K562 (cell line): ENCODE results near the gene DLX4. TPM values are rescaled to one million over a fixed set of nuclear protein-coding genes. Genes with fewer than 3 reads are reported as not detected.

Source experiments
- ATAC-seq: fragments of 200-7000 bp; cut with Tn5 transposase; 3 replicates; pipeline ENCODE4 v1.9.1; 2020; ENCODE audit warnings: moderate library complexity
- BruUV-seq: library from RNA; stranded (reverse); fragments of 400-500 nt; replicated peaks from 2 replicates; lab custom pipeline; 2021; lab: Mats Ljungman, UMichigan
- CTCF ChIA-PET: fragments of 300-600 bp; formaldehyde crosslinking; extraction: SDS; loops from one replicate; lab custom pipeline; 2021; ENCODE audit warnings: low intra/inter-chr PET ratio; lab: Yijun Ruan, JAX
- POLR2A ChIA-PET: fragments of 300-600, 350-650 bp; sonication (Branson Sonifier 250); formaldehyde crosslinking; extraction: SDS; loops from one replicate; lab custom pipeline; 2021; ENCODE audit warnings: antibody characterized with exemption, inconsistent platforms; lab: Yijun Ruan, JAX
- DNase-seq, 4 experiments: peaks; one replicate each; pipeline versions ENCODE4 v3.0.0 to v3.0.0-alpha.2; 2011 to 2018; ENCODE audit warnings: low spot score in 3 of 4, mixed read lengths in 3 of 4; ENCODE audit errors: extremely low read depth in 1 of 4
- FAIRE-seq: peaks from 2 replicates; lab custom pipeline; 2011; peaks lifted over from hg19 to GRCh38; lab: Jason Lieb, UNC
- H2AFZ ChIP-seq: 2 replicates; pipeline ENCODE4 v1.6.0; 2011; ENCODE audit warnings: low read depth, low read length, control low read depth, inconsistent platforms
- H3K27ac ChIP-seq: fragments of 200-600 bp; 3 replicates; pipeline ENCODE4 v1.8.0; 2011; ENCODE audit warnings: low read depth, mild to moderate bottlenecking, control low read depth, inconsistent platforms, low read length, moderate library complexity, mixed read lengths; ENCODE audit errors: extremely low read depth
- H3K27me3 ChIP-seq, 2 experiments: fragments of 300-600 bp in 1 of 2; 2 replicates in 1 of 2; 3 replicates in 1 of 2; pipeline versions ENCODE4 v1.6.0 to v1.8.0; 2011; ENCODE audit warnings: inconsistent platforms in 2 of 2, low read length in 2 of 2, mild to moderate bottlenecking in 1 of 2, mixed read lengths in 1 of 2, moderate library complexity in 1 of 2; ENCODE audit not compliant: control insufficient read depth in 2 of 2, insufficient read depth in 2 of 2
- H3K36me3 ChIP-seq: fragments of 300-600 bp; 3 replicates; pipeline ENCODE4 v1.8.0; 2011; ENCODE audit warnings: mild to moderate bottlenecking, low read length, inconsistent platforms; ENCODE audit not compliant: control insufficient read depth, insufficient read depth
- H3K4me1 ChIP-seq, 2 experiments: fragments of 200-600 bp in 1 of 2; replicated peaks in 1 of 2; 2 replicates in 1 of 2; 3 replicates in 1 of 2; pipeline versions ENCODE4 v1.5.1 to v1.8.0; 2011; ENCODE audit warnings: inconsistent platforms in 2 of 2, low read length in 2 of 2, mild to moderate bottlenecking in 1 of 2, mixed read lengths in 1 of 2, moderate library complexity in 1 of 2; ENCODE audit not compliant: control insufficient read depth in 2 of 2, insufficient read depth in 2 of 2
- H3K4me2 ChIP-seq: 2 replicates; pipeline ENCODE4 v1.6.1; 2011; ENCODE audit warnings: low read length, control low read depth, inconsistent platforms, mixed read lengths; ENCODE audit not compliant: insufficient read depth
- H3K4me3 ChIP-seq: fragments of 200-600 bp; sonication (generic), shearing (Covaris generic); 2 replicates; pipeline ENCODE4 v1.5.1; 2016; ENCODE audit warnings: control low read depth, inconsistent platforms
- H3K79me2 ChIP-seq: fragments of 200-600 bp; 3 replicates; pipeline ENCODE4 v1.8.0; 2011; ENCODE audit warnings: low read length, inconsistent platforms; ENCODE audit not compliant: control insufficient read depth, insufficient read depth
- H3K9ac ChIP-seq, 2 experiments: 2 replicates each; pipeline versions ENCODE4 v1.6.0 to v1.6.1; 2011; ENCODE audit warnings: low read depth in 2 of 2, low read length in 2 of 2, control low read depth in 1 of 2, inconsistent platforms in 1 of 2, mild to moderate bottlenecking in 1 of 2, mixed read lengths in 1 of 2; ENCODE audit not compliant: insufficient read depth in 1 of 2
- H3K9me1 ChIP-seq: one replicate; pipeline ENCODE4 v1.6.0; 2011; ENCODE audit warnings: inconsistent platforms, mild to moderate bottlenecking, low read length, moderate library complexity; ENCODE audit not compliant: control insufficient read depth, insufficient read depth
- H3K9me3 ChIP-seq: replicated peaks from 2 replicates; pipeline ENCODE4 v1.5.1; 2011; ENCODE audit warnings: low read depth, low read length, inconsistent platforms; ENCODE audit not compliant: control insufficient read depth, insufficient read depth
- H4K20me1 ChIP-seq: replicated peaks from 2 replicates; pipeline ENCODE4 v1.6.1; 2011; ENCODE audit warnings: low read length, inconsistent platforms, mixed read lengths; ENCODE audit not compliant: control insufficient read depth, insufficient read depth
- ATF7 ChIP-seq: fragments of 450-650 bp; IDR thresholded peaks from 2 replicates; pipeline ENCODE4 v1.7.1; 2014; ENCODE audit warnings: mild to moderate bottlenecking, moderate library complexity
- GTF2F1 ChIP-seq: IDR thresholded peaks from 2 replicates; pipeline ENCODE4 v1.6.1; 2011; ENCODE audit warnings: low read depth, low read length, improper control_type of control experiment
- JUNB ChIP-seq: fragments of 450-650 bp; formaldehyde crosslinking; conservative IDR thresholded peaks from 2 replicates; pipeline ENCODE4 v1.4.0; 2020; ENCODE audit warnings: mild to moderate bottlenecking
- NR2C2 ChIP-seq, 2 experiments: fragments of 200-800 bp in 1 of 2; sonication (Bioruptor generic) in 1 of 2; sonication (generic) in 1 of 2; formaldehyde crosslinking in 1 of 2; IDR thresholded peaks; 2 replicates each; pipeline versions ENCODE4 v1.6.1 to v1.8.0; 2016 to 2022; ENCODE audit warnings: mild to moderate bottlenecking in 1 of 2, missing compliant biosample characterization in 1 of 2, missing genetic modification characterization in 1 of 2, missing genetic modification reagents in 1 of 2
- RBM22 ChIP-seq: fragments of 200-400 bp; formaldehyde crosslinking; IDR thresholded peaks from 2 replicates; pipeline ENCODE4 v1.6.1; 2018; ENCODE audit warnings: low read length, low read depth; ENCODE audit not compliant: poor library complexity, severe bottlenecking
- RUNX1 ChIP-seq: sonication (generic); IDR thresholded peaks from 2 replicates; pipeline ENCODE4 v1.6.1; 2016; ENCODE audit warnings: antibody characterized with exemption, low read depth
- SMARCB1 ChIP-seq: IDR thresholded peaks from 2 replicates; pipeline ENCODE4 v1.6.1; 2011; ENCODE audit warnings: improper control_type of control experiment, low read depth; ENCODE audit not compliant: insufficient read length
- WGBS: fragments of 100-300 bp; shearing (Covaris generic); methylation state at CpG from one replicate; pipeline ENCODE4 v1.1.6; 2016; ENCODE audit warnings: low coverage, mixed read lengths; ENCODE audit not compliant: insufficient coverage; ENCODE audit errors: missing lambda C conversion rate; 5-methylcytosine and 5-hydroxymethylcytosine counted together
- in situ Hi-C: fragments of 300-500 bp; cut with MboI; formaldehyde crosslinking; loops from 4 replicates; pipeline ENCODE4 v1.15.0; 2018; ENCODE audit warnings: inconsistent platforms, mixed read lengths
- intact Hi-C: fragments of 100-400 bp; cut with micrococcal nuclease; formaldehyde crosslinking; loops from 2 replicates; pipeline ENCODE4 v1.14.2; 2022
- polyA plus RNA-seq, 8 experiments: library from polyadenylated mRNA; depleted of rRNA in 4 of 8; stranded (reverse) in 5 of 8; unstranded in 3 of 8; fragments of >200 nt; fragmentation: Nextera tagmentation in 2 of 8; fragmentation: Illumina TruSeq in 1 of 8; extraction: Ambion mirVana in 2 of 8; extraction: Trizol in 1 of 8; gene quantifications; 2 replicates each; pipeline versions ENCODE4 v1.2.1 to v1.2.3, GENCODE V29; 2011 to 2014; ENCODE audit warnings: inconsistent platforms in 1 of 8, missing spikeins in 1 of 8
- total RNA-seq, 7 experiments: library from RNA; depleted of rRNA in 6 of 7; stranded (reverse); fragments of >200 nt in 6 of 7; fragmentation: Illumina TruSeq in 2 of 7; extraction: Trizol in 2 of 7; gene quantifications; 2 replicates each; pipeline versions ENCODE4 v1.2.1 to v1.2.3, GENCODE V29; 2011 to 2021; ENCODE audit warnings: low replicate concordance in 1 of 7
- TF ChIP-seq, protein P1 (sequence below): IDR thresholded peaks from 2 replicates; pipeline ENCODE4 v1.6.1; 2011; ENCODE audit warnings: borderline replicate concordance, low read depth, mild to moderate bottlenecking, moderate library complexity, low read length; ENCODE audit not compliant: insufficient read depth, poor library complexity, severe bottlenecking
- TF ChIP-seq, protein P2 (sequence below): IDR thresholded peaks from 3 replicates; pipeline ENCODE4 v1.6.1; 2011; ENCODE audit warnings: borderline replicate concordance, mild to moderate bottlenecking, moderate library complexity; ENCODE audit not compliant: insufficient read length; ENCODE audit errors: extremely low read depth
- TF ChIP-seq, protein P3 (sequence below): sonication (generic); formaldehyde crosslinking; IDR thresholded peaks from 2 replicates; pipeline ENCODE4 v1.8.0; 2022; ENCODE audit warnings: mild to moderate bottlenecking, missing genetic modification reagents, borderline replicate concordance

DLX4 gene
- total and polyA plus RNA-seq, 9 of the 15 experiments (the other 6 are each of a cell fraction or from before 2014, with no cell fraction given): 0.15 to 2.2 (median 0.58) TPM

DNA sequence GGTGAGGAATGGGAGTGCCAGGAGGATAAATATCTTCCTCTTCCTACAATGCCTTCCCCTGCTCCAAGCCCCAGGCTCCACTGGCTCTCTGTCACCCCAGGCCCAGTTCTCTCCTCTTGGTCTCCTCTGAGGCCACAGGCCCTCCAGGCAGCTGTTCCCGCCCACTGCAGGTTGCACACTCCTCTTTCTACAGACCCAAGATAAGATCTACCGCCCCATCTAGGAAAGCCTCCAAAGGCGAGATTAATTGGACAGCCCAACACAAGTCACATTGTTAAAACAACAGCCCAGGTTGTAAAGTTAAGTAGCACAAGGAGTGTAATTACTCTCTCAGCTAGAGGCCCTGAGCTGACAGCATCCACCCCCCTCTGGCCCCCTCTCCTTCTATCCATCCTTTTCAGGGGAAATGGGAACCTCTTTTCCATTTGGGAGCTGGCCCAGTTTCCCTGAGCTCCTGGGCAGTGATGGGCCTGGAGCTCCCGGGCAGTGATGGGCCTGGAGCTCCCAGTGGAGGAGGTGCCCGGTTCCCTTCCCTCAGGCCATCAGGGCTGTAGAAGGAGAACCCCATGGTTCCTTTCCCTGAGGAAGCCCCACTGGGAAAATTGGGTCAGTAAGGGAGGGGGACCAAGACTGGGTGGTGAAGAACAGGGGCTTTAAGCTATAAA is 7.3 kb downstream of the DLX4 start:
- intact Hi-C loops: no loop called here
- FAIRE-seq (no peak), DNase-seq (no peak), ATAC-seq (no peak)
- Histone ChIP-seq H3K27ac (no peak overlapping the region), H3K9me3 (no peaks in the 10 kb centered on the region), H2AFZ (no peak overlapping the region), H3K36me3 (no peaks in the 10 kb centered on the region), H3K9ac (no peak overlapping the region), H4K20me1 (no peaks in the 10 kb centered on the region; the same call in none of the 2 replicates), H3K4me3 (no peak overlapping the region), H3K27me3 (peaks cover 22 to 46% of the 10 kb centered on the region in 2 experiments), H3K9me1 (peaks cover 2% of the 10 kb centered on the region), H3K79me2 (no peaks in the 10 kb centered on the region), H3K4me2 (no peak overlapping the region)
- BruUV-seq: no TSS peak
- ChIA-PET CTCF (interaction anchor here (0.7 kb wide), 1 partner anchor 14 kb away, joined by 3 read pairs; no protein-coding TSS in a partner anchor), POLR2A (no interaction called here)
- in situ Hi-C loops: no loop called here
- WGBS: 5% methylated on average over 5 of the region's 5 CpGs
- TF ChIP-seq GTF2F1: no peak
- TF ChIP-seq, protein P1, sequence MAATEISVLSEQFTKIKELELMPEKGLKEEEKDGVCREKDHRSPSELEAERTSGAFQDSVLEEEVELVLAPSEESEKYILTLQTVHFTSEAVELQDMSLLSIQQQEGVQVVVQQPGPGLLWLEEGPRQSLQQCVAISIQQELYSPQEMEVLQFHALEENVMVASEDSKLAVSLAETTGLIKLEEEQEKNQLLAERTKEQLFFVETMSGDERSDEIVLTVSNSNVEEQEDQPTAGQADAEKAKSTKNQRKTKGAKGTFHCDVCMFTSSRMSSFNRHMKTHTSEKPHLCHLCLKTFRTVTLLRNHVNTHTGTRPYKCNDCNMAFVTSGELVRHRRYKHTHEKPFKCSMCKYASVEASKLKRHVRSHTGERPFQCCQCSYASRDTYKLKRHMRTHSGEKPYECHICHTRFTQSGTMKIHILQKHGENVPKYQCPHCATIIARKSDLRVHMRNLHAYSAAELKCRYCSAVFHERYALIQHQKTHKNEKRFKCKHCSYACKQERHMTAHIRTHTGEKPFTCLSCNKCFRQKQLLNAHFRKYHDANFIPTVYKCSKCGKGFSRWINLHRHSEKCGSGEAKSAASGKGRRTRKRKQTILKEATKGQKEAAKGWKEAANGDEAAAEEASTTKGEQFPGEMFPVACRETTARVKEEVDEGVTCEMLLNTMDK: no peak
- no peak for TF ChIP-seq SMARCB1
- TF ChIP-seq ATF7: no peak
- TF ChIP-seq, protein P2, sequence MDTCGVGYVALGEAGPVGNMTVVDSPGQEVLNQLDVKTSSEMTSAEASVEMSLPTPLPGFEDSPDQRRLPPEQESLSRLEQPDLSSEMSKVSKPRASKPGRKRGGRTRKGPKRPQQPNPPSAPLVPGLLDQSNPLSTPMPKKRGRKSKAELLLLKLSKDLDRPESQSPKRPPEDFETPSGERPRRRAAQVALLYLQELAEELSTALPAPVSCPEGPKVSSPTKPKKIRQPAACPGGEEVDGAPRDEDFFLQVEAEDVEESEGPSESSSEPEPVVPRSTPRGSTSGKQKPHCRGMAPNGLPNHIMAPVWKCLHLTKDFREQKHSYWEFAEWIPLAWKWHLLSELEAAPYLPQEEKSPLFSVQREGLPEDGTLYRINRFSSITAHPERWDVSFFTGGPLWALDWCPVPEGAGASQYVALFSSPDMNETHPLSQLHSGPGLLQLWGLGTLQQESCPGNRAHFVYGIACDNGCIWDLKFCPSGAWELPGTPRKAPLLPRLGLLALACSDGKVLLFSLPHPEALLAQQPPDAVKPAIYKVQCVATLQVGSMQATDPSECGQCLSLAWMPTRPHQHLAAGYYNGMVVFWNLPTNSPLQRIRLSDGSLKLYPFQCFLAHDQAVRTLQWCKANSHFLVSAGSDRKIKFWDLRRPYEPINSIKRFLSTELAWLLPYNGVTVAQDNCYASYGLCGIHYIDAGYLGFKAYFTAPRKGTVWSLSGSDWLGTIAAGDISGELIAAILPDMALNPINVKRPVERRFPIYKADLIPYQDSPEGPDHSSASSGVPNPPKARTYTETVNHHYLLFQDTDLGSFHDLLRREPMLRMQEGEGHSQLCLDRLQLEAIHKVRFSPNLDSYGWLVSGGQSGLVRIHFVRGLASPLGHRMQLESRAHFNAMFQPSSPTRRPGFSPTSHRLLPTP: no peak
- TF ChIP-seq RBM22: no peak
- TF ChIP-seq RUNX1: no peak
- TF ChIP-seq, protein P3, sequence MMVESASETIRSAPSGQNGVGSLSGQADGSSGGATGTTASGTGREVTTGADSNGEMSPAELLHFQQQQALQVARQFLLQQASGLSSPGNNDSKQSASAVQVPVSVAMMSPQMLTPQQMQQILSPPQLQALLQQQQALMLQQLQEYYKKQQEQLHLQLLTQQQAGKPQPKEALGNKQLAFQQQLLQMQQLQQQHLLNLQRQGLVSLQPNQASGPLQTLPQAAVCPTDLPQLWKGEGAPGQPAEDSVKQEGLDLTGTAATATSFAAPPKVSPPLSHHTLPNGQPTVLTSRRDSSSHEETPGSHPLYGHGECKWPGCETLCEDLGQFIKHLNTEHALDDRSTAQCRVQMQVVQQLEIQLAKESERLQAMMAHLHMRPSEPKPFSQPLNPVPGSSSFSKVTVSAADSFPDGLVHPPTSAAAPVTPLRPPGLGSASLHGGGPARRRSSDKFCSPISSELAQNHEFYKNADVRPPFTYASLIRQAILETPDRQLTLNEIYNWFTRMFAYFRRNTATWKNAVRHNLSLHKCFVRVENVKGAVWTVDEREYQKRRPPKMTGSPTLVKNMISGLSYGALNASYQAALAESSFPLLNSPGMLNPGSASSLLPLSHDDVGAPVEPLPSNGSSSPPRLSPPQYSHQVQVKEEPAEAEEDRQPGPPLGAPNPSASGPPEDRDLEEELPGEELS: no peak
- TF ChIP-seq NR2C2 (CRISPR knock-in tag; IDR thresholded peaks at IDR 0.05): no peak
- TF ChIP-seq NR2C2 (tag; IDR thresholded peaks at IDR 0.05): no peak
- TF ChIP-seq JUNB (CRISPR knock-in tag): no peak
- TF ChIP-seq, all 486 proteins: peak for 0
- H3K4me1 ChIP-seq: peaks cover 0 to 19% of the 10 kb centered on the region in 2 experiments; a peak in 3 of 5 replicates
